K562 (cell line): Measurements from ENCODE around the gene PIGL. TPM values are rescaled to one million over a fixed set of nuclear protein-coding genes. Genes with fewer than 3 reads are reported as not detected.

Source experiments
- ATAC-seq: fragments of 200-7000 bp; cut with Tn5 transposase; 3 replicates; pipeline ENCODE4 v1.9.1; 2020; ENCODE audit warnings: moderate library complexity
- BruUV-seq: library from RNA; stranded (reverse); fragments of 400-500 nt; replicated peaks from 2 replicates; lab custom pipeline; 2021; lab: Mats Ljungman, UMichigan
- CTCF ChIA-PET: fragments of 300-600 bp; formaldehyde crosslinking; extraction: SDS; loops from one replicate; lab custom pipeline; 2021; ENCODE audit warnings: low intra/inter-chr PET ratio; lab: Yijun Ruan, JAX
- POLR2A ChIA-PET: fragments of 300-600, 350-650 bp; sonication (Branson Sonifier 250); formaldehyde crosslinking; extraction: SDS; loops from one replicate; lab custom pipeline; 2021; ENCODE audit warnings: antibody characterized with exemption, inconsistent platforms; lab: Yijun Ruan, JAX
- DNase-seq, 4 experiments: peaks; one replicate each; pipeline versions ENCODE4 v3.0.0 to v3.0.0-alpha.2; 2011 to 2018; ENCODE audit warnings: low spot score in 3 of 4, mixed read lengths in 3 of 4; ENCODE audit errors: extremely low read depth in 1 of 4
- FAIRE-seq: peaks from 2 replicates; lab custom pipeline; 2011; peaks lifted over from hg19 to GRCh38; lab: Jason Lieb, UNC
- H2AFZ ChIP-seq: 2 replicates; pipeline ENCODE4 v1.6.0; 2011; ENCODE audit warnings: low read depth, low read length, control low read depth, inconsistent platforms
- H3K27ac ChIP-seq: fragments of 200-600 bp; 3 replicates; pipeline ENCODE4 v1.8.0; 2011; ENCODE audit warnings: low read depth, mild to moderate bottlenecking, control low read depth, inconsistent platforms, low read length, moderate library complexity, mixed read lengths; ENCODE audit errors: extremely low read depth
- H3K27me3 ChIP-seq, 2 experiments: fragments of 300-600 bp in 1 of 2; 2 replicates in 1 of 2; 3 replicates in 1 of 2; pipeline versions ENCODE4 v1.6.0 to v1.8.0; 2011; ENCODE audit warnings: inconsistent platforms in 2 of 2, low read length in 2 of 2, mild to moderate bottlenecking in 1 of 2, mixed read lengths in 1 of 2, moderate library complexity in 1 of 2; ENCODE audit not compliant: control insufficient read depth in 2 of 2, insufficient read depth in 2 of 2
- H3K36me3 ChIP-seq: fragments of 300-600 bp; 3 replicates; pipeline ENCODE4 v1.8.0; 2011; ENCODE audit warnings: mild to moderate bottlenecking, low read length, inconsistent platforms; ENCODE audit not compliant: control insufficient read depth, insufficient read depth
- H3K4me1 ChIP-seq, 2 experiments: fragments of 200-600 bp in 1 of 2; replicated peaks in 1 of 2; 2 replicates in 1 of 2; 3 replicates in 1 of 2; pipeline versions ENCODE4 v1.5.1 to v1.8.0; 2011; ENCODE audit warnings: inconsistent platforms in 2 of 2, low read length in 2 of 2, mild to moderate bottlenecking in 1 of 2, mixed read lengths in 1 of 2, moderate library complexity in 1 of 2; ENCODE audit not compliant: control insufficient read depth in 2 of 2, insufficient read depth in 2 of 2
- H3K4me2 ChIP-seq: 2 replicates; pipeline ENCODE4 v1.6.1; 2011; ENCODE audit warnings: low read length, control low read depth, inconsistent platforms, mixed read lengths; ENCODE audit not compliant: insufficient read depth
- H3K4me3 ChIP-seq: fragments of 200-600 bp; sonication (generic), shearing (Covaris generic); 2 replicates; pipeline ENCODE4 v1.5.1; 2016; ENCODE audit warnings: control low read depth, inconsistent platforms
- H3K79me2 ChIP-seq: fragments of 200-600 bp; 3 replicates; pipeline ENCODE4 v1.8.0; 2011; ENCODE audit warnings: low read length, inconsistent platforms; ENCODE audit not compliant: control insufficient read depth, insufficient read depth
- H3K9ac ChIP-seq, 2 experiments: 2 replicates each; pipeline versions ENCODE4 v1.6.0 to v1.6.1; 2011; ENCODE audit warnings: low read depth in 2 of 2, low read length in 2 of 2, control low read depth in 1 of 2, inconsistent platforms in 1 of 2, mild to moderate bottlenecking in 1 of 2, mixed read lengths in 1 of 2; ENCODE audit not compliant: insufficient read depth in 1 of 2
- H3K9me1 ChIP-seq: one replicate; pipeline ENCODE4 v1.6.0; 2011; ENCODE audit warnings: inconsistent platforms, mild to moderate bottlenecking, low read length, moderate library complexity; ENCODE audit not compliant: control insufficient read depth, insufficient read depth
- H3K9me3 ChIP-seq: replicated peaks from 2 replicates; pipeline ENCODE4 v1.5.1; 2011; ENCODE audit warnings: low read depth, low read length, inconsistent platforms; ENCODE audit not compliant: control insufficient read depth, insufficient read depth
- H4K20me1 ChIP-seq: replicated peaks from 2 replicates; pipeline ENCODE4 v1.6.1; 2011; ENCODE audit warnings: low read length, inconsistent platforms, mixed read lengths; ENCODE audit not compliant: control insufficient read depth, insufficient read depth
- HEY1 ChIP-seq: fragments of 250-450 bp; sonication (Bioruptor Pico); IDR thresholded peaks from 2 replicates; pipeline ENCODE4 v1.5.0; 2020; ENCODE audit warnings: mild to moderate bottlenecking, moderate library complexity, borderline replicate concordance
- KLF10 ChIP-seq: fragments of 250-450 bp; sonication (Bioruptor Pico); IDR thresholded peaks from 2 replicates; pipeline ENCODE4 v1.6.1; 2021; ENCODE audit warnings: matching md5 sums
- MITF ChIP-seq: IDR thresholded peaks from 2 replicates; pipeline ENCODE4 v1.6.1; 2014; ENCODE audit warnings: antibody characterized with exemption
- PURB ChIP-seq: sonication (generic); formaldehyde crosslinking; IDR thresholded peaks from 2 replicates; pipeline ENCODE4 v1.9.0; 2021; ENCODE audit warnings: low read depth, mild to moderate bottlenecking, missing genetic modification reagents
- SMAD4 ChIP-seq: fragments of 250-450 bp; sonication (Bioruptor Pico); conservative IDR thresholded peaks from 2 replicates; pipeline ENCODE4 v1.8.0; 2021; ENCODE audit warnings: inconsistent platforms, mild to moderate bottlenecking, moderate library complexity
- TCF3 ChIP-seq: sonication (generic); formaldehyde crosslinking; IDR thresholded peaks from 2 replicates; pipeline ENCODE4 v1.4.0; 2020; ENCODE audit warnings: mild to moderate bottlenecking, missing genetic modification reagents
- ZNF263 ChIP-seq: sonication (generic); formaldehyde crosslinking; IDR thresholded peaks from 2 replicates; pipeline ENCODE4 v1.8.0; 2022; ENCODE audit warnings: mild to moderate bottlenecking, missing genetic modification reagents, borderline replicate concordance
- ZNF277 ChIP-seq: fragments of 250-450 bp; sonication (Bioruptor Pico); IDR thresholded peaks from 2 replicates; pipeline ENCODE4 v1.8.0; 2022; ENCODE audit warnings: inconsistent platforms, mild to moderate bottlenecking, moderate library complexity, borderline replicate concordance
- ZNF764 ChIP-seq: fragments of 250-450 bp; sonication (Bioruptor Pico); IDR thresholded peaks from 2 replicates; pipeline ENCODE4 v1.4.0; 2020; ENCODE audit warnings: low read depth, mild to moderate bottlenecking, moderate library complexity
- ZZZ3 ChIP-seq: fragments of 450-650 bp; IDR thresholded peaks from 2 replicates; pipeline ENCODE4 v1.6.1; 2016; ENCODE audit warnings: antibody characterized with exemption, mild to moderate bottlenecking, moderate library complexity
- WGBS: fragments of 100-300 bp; shearing (Covaris generic); methylation state at CpG from one replicate; pipeline ENCODE4 v1.1.6; 2016; ENCODE audit warnings: low coverage, mixed read lengths; ENCODE audit not compliant: insufficient coverage; ENCODE audit errors: missing lambda C conversion rate; 5-methylcytosine and 5-hydroxymethylcytosine counted together
- in situ Hi-C: fragments of 300-500 bp; cut with MboI; formaldehyde crosslinking; loops from 4 replicates; pipeline ENCODE4 v1.15.0; 2018; ENCODE audit warnings: inconsistent platforms, mixed read lengths
- intact Hi-C: fragments of 100-400 bp; cut with micrococcal nuclease; formaldehyde crosslinking; loops from 2 replicates; pipeline ENCODE4 v1.14.2; 2022
- polyA plus RNA-seq, 8 experiments: library from polyadenylated mRNA; depleted of rRNA in 4 of 8; stranded (reverse) in 5 of 8; unstranded in 3 of 8; fragments of >200 nt; fragmentation: Nextera tagmentation in 2 of 8; fragmentation: Illumina TruSeq in 1 of 8; extraction: Ambion mirVana in 2 of 8; extraction: Trizol in 1 of 8; gene quantifications; 2 replicates each; pipeline versions ENCODE4 v1.2.1 to v1.2.3, GENCODE V29; 2011 to 2014; ENCODE audit warnings: inconsistent platforms in 1 of 8, missing spikeins in 1 of 8
- total RNA-seq, 7 experiments: library from RNA; depleted of rRNA in 6 of 7; stranded (reverse); fragments of >200 nt in 6 of 7; fragmentation: Illumina TruSeq in 2 of 7; extraction: Trizol in 2 of 7; gene quantifications; 2 replicates each; pipeline versions ENCODE4 v1.2.1 to v1.2.3, GENCODE V29; 2011 to 2021; ENCODE audit warnings: low replicate concordance in 1 of 7

Gene PIGL
- total and polyA plus RNA-seq, 9 of the 15 experiments (the other 6 are each of a cell fraction or from before 2014, with no cell fraction given) = 19.9 to 55.3 (median 29.6) TPM

GRCh38 chr17:16191604-16192003 lies 25.4 kb upstream of the PIGL start:
- BruUV-seq = no TSS peak
- intact Hi-C loops = no loop called here
- H3K4me3 ChIP-seq = no peak overlapping the region
- TF ChIP-seq PURB (no peak), SMAD4 (CRISPR knock-in tag) (no peak), ZZZ3 (no peak), KLF10 (CRISPR knock-in tag) (no peak), ZNF277 (no peak), TCF3 (CRISPR knock-in tag) (no peak), MITF (no peak), ZNF764 (CRISPR knock-in tag) (no peak), ZNF263 (CRISPR knock-in tag) (no peak), HEY1 (CRISPR knock-in tag) (no peak)
- peaks cover 27% of the 10 kb centered on the region; the same call in 2 of the 3 replicates for H3K36me3 ChIP-seq
- no peaks in the 10 kb centered on the region for H3K27me3 ChIP-seq
- ATAC-seq = no peak
- H3K27ac ChIP-seq = no peak overlapping the region
- no peaks in the 10 kb centered on the region for H3K9me1 ChIP-seq
- FAIRE-seq = no peak
- in situ Hi-C loops = no loop called here
- WGBS = 70% methylated on average over 3 of the region's 3 CpGs
- POLR2A ChIA-PET = interaction anchor here (0.6 to 2.2 kb wide), 3 partner anchors 25 to 1199 kb away, joined by 3 to 7 read pairs (median 3); partner anchors contain the start of genes NCOR1 and PIGL
- H3K9me3 ChIP-seq = no peaks in the 10 kb centered on the region
- H2AFZ ChIP-seq = no peak overlapping the region
- H3K9ac ChIP-seq = no peak overlapping the region
- DNase-seq = no peak
- no peaks in the 10 kb centered on the region; a peak in 2 of 5 replicates for H3K4me1 ChIP-seq
- H3K79me2 ChIP-seq = peaks cover 31% of the 10 kb centered on the region
- no peak overlapping the region for H3K4me2 ChIP-seq
- H4K20me1 ChIP-seq = no peaks in the 10 kb centered on the region
- CTCF ChIA-PET = no interaction called here
